Esophagus (tissue), 2 donors: Measurements from ENCODE around the gene SEPSECS. TPM values are rescaled to one million over a fixed set of nuclear protein-coding genes. Genes with fewer than 3 reads are reported as not detected.

Experiments
- H3K27ac ChIP-seq, 2 donors: one replicate each; pipeline ENCODE4 v1.5.1; 2013; ENCODE audit warnings: low read depth in 2 of 2, mild to moderate bottlenecking in 2 of 2, inconsistent platforms in 1 of 2, low read length in 1 of 2, moderate library complexity in 1 of 2
- H3K27me3 ChIP-seq, 2 donors: one replicate each; pipeline ENCODE4 v1.6.1; 2013; ENCODE audit warnings: low read length in 2 of 2, control low read depth in 1 of 2, mild to moderate bottlenecking in 1 of 2; ENCODE audit not compliant: insufficient read depth in 2 of 2, control insufficient read depth in 1 of 2
- H3K36me3 ChIP-seq, 2 donors: one replicate each; pipeline ENCODE4 v1.6.1; 2013; ENCODE audit warnings: low read length in 1 of 2; ENCODE audit not compliant: control insufficient read depth in 2 of 2, insufficient read depth in 2 of 2
- H3K4me1 ChIP-seq, 2 donors: one replicate each; pipeline ENCODE4 v1.6.1; 2013; ENCODE audit warnings: low read length in 1 of 2; ENCODE audit not compliant: control insufficient read depth in 2 of 2, insufficient read depth in 2 of 2
- H3K4me3 ChIP-seq, 2 donors: one replicate each; pipeline ENCODE4 v1.5.1; 2013; ENCODE audit warnings: low read length in 2 of 2, mild to moderate bottlenecking in 2 of 2, low read depth in 1 of 2, moderate library complexity in 1 of 2
- H3K9me3 ChIP-seq, 2 donors: one replicate each; pipeline ENCODE4 v1.6.1; 2013; ENCODE audit warnings: mild to moderate bottlenecking in 2 of 2, low read depth in 1 of 2, low read length in 1 of 2, moderate library complexity in 1 of 2; ENCODE audit not compliant: control insufficient read depth in 2 of 2, insufficient read depth in 1 of 2
- WGBS, 2 donors: extraction: QIAGEN DNeasy Blood & Tissue Kit; methylation state at CpG; one replicate each; pipeline ENCODE4 v1.1.7; 2013; 5-methylcytosine and 5-hydroxymethylcytosine counted together
- polyA plus RNA-seq, 2 donors: library from polyadenylated mRNA; stranded (reverse); fragments of 200-250 nt; gene quantifications; one replicate each; pipeline ENCODE4 v1.2.3, GENCODE V29; 2013
- donor health status: healthy with polysubstance abuse.
- donor health status: Bipolar disorder and iron deficiency.

Gene SEPSECS
- polyA plus RNA-seq, 2 donors: 2.2 to 3.9 TPM

- Histone ChIP-seq H3K36me3 (no peaks in the 10 kb centered on the region), H3K4me3 (no peak overlapping the region), H3K4me1 (no peaks in the 10 kb centered on the region), H3K9me3 (no peaks in the 10 kb centered on the region), H3K27me3 (no peaks in the 10 kb centered on the region), H3K27ac (no peak overlapping the region)
- 53 to 58% methylated on average over 2 of the region's 2 CpGs for WGBS, 2 donors
Observed at GRCh38 chr4:25177147-25177546, 16.9 kb upstream of the SEPSECS start.

GRCh38 chr4:25174674-25175073 lies 14.4 kb upstream of the SEPSECS start:
- Histone ChIP-seq H3K27me3 (no peaks in the 10 kb centered on the region), H3K9me3 (no peaks in the 10 kb centered on the region), H3K4me3 (no peak overlapping the region), H3K36me3 (no peaks in the 10 kb centered on the region), H3K4me1 (no peaks in the 10 kb centered on the region), H3K27ac (no peak overlapping the region)
- WGBS, 2 donors: 71 to 80% methylated on average over 3 of the region's 3 CpGs

GRCh38 chr4:25172961-25173915 lies 13.0 kb upstream of the SEPSECS start:
- no peaks in the 10 kb centered on the region for H3K4me1 ChIP-seq
- no peaks in the 10 kb centered on the region for H3K9me3 ChIP-seq
- 54 to 59% methylated on average over 3 of the region's 3 CpGs for WGBS, 2 donors
- H3K4me3 ChIP-seq: no peak overlapping the region
- H3K27me3 ChIP-seq: no peaks in the 10 kb centered on the region
- H3K27ac ChIP-seq: peak overlapping the region in 1 of 2 donors; percentile 56
- no peaks in the 10 kb centered on the region for H3K36me3 ChIP-seq

- H3K27me3 ChIP-seq: no peaks in the 10 kb centered on the region
- H3K9me3 ChIP-seq: no peaks in the 10 kb centered on the region
- no peaks in the 10 kb centered on the region for H3K36me3 ChIP-seq
- whole genome bisulfite sequencing, 2 donors: 91% methylated on average over 11 of the region's 11 CpGs
- H3K4me3 ChIP-seq: no peak overlapping the region
- H3K27ac ChIP-seq: no peak overlapping the region
- no peaks in the 10 kb centered on the region for H3K4me1 ChIP-seq
Observed at GRCh38 chr4:25171201-25171865, 11.1 kb upstream of the SEPSECS start.

GRCh38 chr4:25169446-25169845 lies 9.2 kb upstream of the SEPSECS start:
- Histone ChIP-seq H3K4me3 (no peak overlapping the region), H3K9me3 (no peaks in the 10 kb centered on the region), H3K36me3 (no peaks in the 10 kb centered on the region), H3K27me3 (no peaks in the 10 kb centered on the region), H3K4me1 (no peaks in the 10 kb centered on the region), H3K27ac (no peak overlapping the region)

- WGBS, 2 donors: 96 to 97% methylated on average over 4 of the region's 4 CpGs
Observed at GRCh38 chr4:25165916-25166315, 5.7 kb upstream of the SEPSECS start.

GRCh38 chr4:25163196-25163595 lies 2.9 kb upstream of the SEPSECS start:
- Histone ChIP-seq H3K9me3 (no peaks in the 10 kb centered on the region), H3K27me3 (no peaks in the 10 kb centered on the region), H3K27ac (no peak overlapping the region), H3K36me3 (no peaks in the 10 kb centered on the region), H3K4me3 (no peak overlapping the region), H3K4me1 (peaks cover 0 to 4% of the 10 kb centered on the region in 2 donors)
- 87 to 100% methylated on average over 1 of the region's 1 CpG for WGBS, 2 donors

More at GRCh38 chr4:25165916-25166315, 5.7 kb upstream of the SEPSECS start:
- Histone ChIP-seq H3K27ac (no peak overlapping the region), H3K9me3 (no peaks in the 10 kb centered on the region), H3K4me3 (no peak overlapping the region), H3K27me3 (no peaks in the 10 kb centered on the region), H3K36me3 (no peaks in the 10 kb centered on the region), H3K4me1 (no peaks in the 10 kb centered on the region)

- no peak overlapping the region for H3K4me3 ChIP-seq
- no peaks in the 10 kb centered on the region for H3K9me3 ChIP-seq
- 54 to 79% methylated on average over 1 of the region's 1 CpG for WGBS, 2 donors
- no peaks in the 10 kb centered on the region for H3K27me3 ChIP-seq
- peaks cover 0 to 4% of the 10 kb centered on the region in 2 donors for H3K4me1 ChIP-seq
- H3K36me3 ChIP-seq: no peaks in the 10 kb centered on the region
- no peak overlapping the region for H3K27ac ChIP-seq
Observed at GRCh38 chr4:25162566-25162965, 2.3 kb upstream of the SEPSECS start.

- no peaks in the 10 kb centered on the region for H3K27me3 ChIP-seq
- no peaks in the 10 kb centered on the region for H3K9me3 ChIP-seq
- peak overlapping the region in 1 of 2 donors; percentile 81 for H3K4me3 ChIP-seq
- H3K4me1 ChIP-seq: peaks cover 0 to 4% of the 10 kb centered on the region in 2 donors
- WGBS, 2 donors: 20 to 53% methylated on average over 2 of the region's 2 CpGs
- no peak overlapping the region for H3K27ac ChIP-seq
- H3K36me3 ChIP-seq: no peaks in the 10 kb centered on the region
Observed at GRCh38 chr4:25161593-25161950, 1.3 kb upstream of the SEPSECS start.
